Peyer's patch (tissue), 4 donors: ENCODE measurements around the gene NNMT.

Source experiments
- POLR2A ChIP-seq, 2 donors: fragments of 450-650 bp; IDR thresholded peaks; one replicate each; pipeline ENCODE4 v1.5.1; 2017; ENCODE audit warnings: antibody characterized with exemption in 2 of 2, mild to moderate bottlenecking in 2 of 2, moderate library complexity in 2 of 2
- TF ChIP-seq, protein P1 (sequence below), 6 experiments: fragments of 450-650 bp in 4 of 6; fragments of 200-600 bp in 2 of 6; sonication (generic) in 1 of 6; IDR thresholded peaks; one replicate each; pipeline ENCODE4 v1.5.1; 2017 to 2019; ENCODE audit warnings: antibody characterized with exemption in 6 of 6, mild to moderate bottlenecking in 3 of 6, moderate library complexity in 1 of 6

DNA sequence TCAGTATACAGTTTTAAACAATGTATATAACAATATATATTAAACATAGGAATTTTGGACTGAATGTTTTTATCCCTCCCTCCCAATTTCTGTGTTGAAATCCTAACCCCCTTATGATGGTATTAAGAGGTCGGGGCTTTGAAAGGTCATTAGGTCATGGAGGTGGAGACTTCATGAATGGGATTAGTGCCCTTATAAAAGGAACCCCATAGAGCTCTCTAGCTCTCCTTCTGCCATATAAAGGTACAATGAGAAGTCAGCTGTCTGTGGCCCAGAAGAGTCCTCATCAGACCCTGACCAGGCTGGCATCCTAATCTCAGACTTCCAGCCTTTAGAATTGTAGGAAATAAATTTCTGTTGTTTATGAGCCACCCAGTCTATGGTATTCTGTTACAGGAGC lies 6.5 kb downstream of the NNMT start:
- TF ChIP-seq, protein P1, sequence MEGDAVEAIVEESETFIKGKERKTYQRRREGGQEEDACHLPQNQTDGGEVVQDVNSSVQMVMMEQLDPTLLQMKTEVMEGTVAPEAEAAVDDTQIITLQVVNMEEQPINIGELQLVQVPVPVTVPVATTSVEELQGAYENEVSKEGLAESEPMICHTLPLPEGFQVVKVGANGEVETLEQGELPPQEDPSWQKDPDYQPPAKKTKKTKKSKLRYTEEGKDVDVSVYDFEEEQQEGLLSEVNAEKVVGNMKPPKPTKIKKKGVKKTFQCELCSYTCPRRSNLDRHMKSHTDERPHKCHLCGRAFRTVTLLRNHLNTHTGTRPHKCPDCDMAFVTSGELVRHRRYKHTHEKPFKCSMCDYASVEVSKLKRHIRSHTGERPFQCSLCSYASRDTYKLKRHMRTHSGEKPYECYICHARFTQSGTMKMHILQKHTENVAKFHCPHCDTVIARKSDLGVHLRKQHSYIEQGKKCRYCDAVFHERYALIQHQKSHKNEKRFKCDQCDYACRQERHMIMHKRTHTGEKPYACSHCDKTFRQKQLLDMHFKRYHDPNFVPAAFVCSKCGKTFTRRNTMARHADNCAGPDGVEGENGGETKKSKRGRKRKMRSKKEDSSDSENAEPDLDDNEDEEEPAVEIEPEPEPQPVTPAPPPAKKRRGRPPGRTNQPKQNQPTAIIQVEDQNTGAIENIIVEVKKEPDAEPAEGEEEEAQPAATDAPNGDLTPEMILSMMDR (IDR thresholded peaks at IDR 0.05) = no peak
- TF ChIP-seq POLR2A (IDR thresholded peaks at IDR 0.05) = no peak
